Panc1 (cell line): ENCODE measurements around the gene MCOLN1.

ENCODE experiments used
- CTCF ChIP-seq: fragments of 450-650 bp; IDR thresholded peaks from 2 replicates; pipeline ENCODE4 v1.5.1; 2017; ENCODE audit warnings: mild to moderate bottlenecking
- POLR2AphosphoS5 ChIP-seq: IDR thresholded peaks from 2 replicates; pipeline ENCODE4 v1.6.1; 2012; ENCODE audit warnings: mild to moderate bottlenecking, low read depth, low read length, moderate library complexity
- REST ChIP-seq, 2 experiments: IDR thresholded peaks; 2 replicates each; pipeline ENCODE4 v1.6.1; 2011 to 2012; ENCODE audit warnings: low read depth in 2 of 2, control low read depth in 1 of 2, low read length in 1 of 2, mild to moderate bottlenecking in 1 of 2, moderate library complexity in 1 of 2; ENCODE audit not compliant: insufficient read depth in 1 of 2
- TCF7L2 ChIP-seq: IDR thresholded peaks from 2 replicates; pipeline ENCODE4 v1.6.1; 2011; ENCODE audit warnings: mild to moderate bottlenecking, low read depth, low read length, inconsistent platforms

- no peak for TF ChIP-seq CTCF
- TF ChIP-seq POLR2AphosphoS5: no peak; the same call in 1 of the 2 replicates
- TF ChIP-seq TCF7L2: no peak
- TF ChIP-seq REST (IDR thresholded peaks at IDR 0.05; ENCODE audit: insufficient read depth in 1 of 2, low read depth in 2 of 2, low read length in 1 of 2): no peak
Observed at GRCh38 chr19:7561325-7561724, 38.9 kb downstream of the MCOLN1 start.
